Neural cell (in vitro differentiated cells): ENCODE results near the gene B4GALNT4. TPM values are rescaled to one million over a fixed set of nuclear protein-coding genes. Genes with fewer than 3 reads are reported as not detected.

Experiments used
- H2AFZ ChIP-seq: fragments of 200-600, 300-800 bp; sonication (generic), shearing (Covaris generic); 2 replicates; pipeline ENCODE4 v1.6.0; 2014; ENCODE audit warnings: low read depth, mild to moderate bottlenecking, antibody characterized with exemption, low read length, moderate library complexity
- H3F3A ChIP-seq: fragments of 200-600 bp; shearing (Covaris generic); 2 replicates; pipeline ENCODE4 v1.6.1; 2016; ENCODE audit warnings: mild to moderate bottlenecking, moderate library complexity, mixed read lengths, antibody characterized with exemption, low read length; ENCODE audit not compliant: insufficient read depth, poor library complexity, severe bottlenecking
- H3K27ac ChIP-seq: fragments of 200-600, 300-800 bp; sonication (generic), shearing (Covaris generic); 2 replicates; pipeline ENCODE4 v1.5.1; 2014; ENCODE audit warnings: mild to moderate bottlenecking, low read length, moderate library complexity
- H3K27me3 ChIP-seq: fragments of 300-800, 200-600 bp; sonication (generic), shearing (Covaris generic); 2 replicates; pipeline ENCODE4 v1.6.0; 2014; ENCODE audit warnings: mild to moderate bottlenecking, low read depth, low read length, moderate library complexity; ENCODE audit not compliant: insufficient read depth
- H3K36me3 ChIP-seq: fragments of 300-800, 200-600 bp; sonication (generic), shearing (Covaris generic); 2 replicates; pipeline ENCODE4 v1.5.1; 2014; ENCODE audit warnings: mild to moderate bottlenecking, antibody characterized with exemption, low read length, moderate library complexity; ENCODE audit not compliant: insufficient read depth
- H3K4me2 ChIP-seq: fragments of 300-800, 200-600 bp; sonication (generic), shearing (Covaris generic); 2 replicates; pipeline ENCODE4 v1.6.0; 2014; ENCODE audit warnings: mild to moderate bottlenecking, low read length
- H3K4me3 ChIP-seq: fragments of 300-800, 200-600 bp; sonication (generic), shearing (Covaris generic); 2 replicates; pipeline ENCODE4 v1.5.1; 2014; ENCODE audit warnings: mild to moderate bottlenecking, low read length, moderate library complexity
- H3K79me2 ChIP-seq: fragments of 200-600 bp; shearing (Covaris generic); replicated peaks from 2 replicates; pipeline ENCODE4 v1.6.0; 2014; ENCODE audit warnings: mild to moderate bottlenecking, low read length, moderate library complexity; ENCODE audit not compliant: insufficient read depth
- H3K9ac ChIP-seq: fragments of 300-800, 200-600 bp; sonication (generic), shearing (Covaris generic); 2 replicates; pipeline ENCODE4 v1.6.1; 2016; ENCODE audit warnings: mild to moderate bottlenecking, low read length, mixed read lengths
- H3K9me2 ChIP-seq: fragments of 200-600 bp; shearing (Covaris generic); 2 replicates; pipeline ENCODE4 v1.6.1; 2016; ENCODE audit warnings: mild to moderate bottlenecking, low read length, mixed read lengths; ENCODE audit not compliant: insufficient read depth
- H3K9me3 ChIP-seq: fragments of 200-600, 300-800 bp; sonication (generic), shearing (Covaris generic); 2 replicates; pipeline ENCODE4 v1.6.1; 2016; ENCODE audit warnings: mild to moderate bottlenecking, mixed run types, low read length, moderate library complexity, mixed read lengths
- H4K20me1 ChIP-seq: fragments of 200-600 bp; shearing (Covaris generic); 2 replicates; pipeline ENCODE4 v1.6.1; 2016; ENCODE audit warnings: mild to moderate bottlenecking, mixed run types; ENCODE audit not compliant: insufficient read depth
- CTCF ChIP-seq: fragments of 450-650 bp; IDR thresholded peaks from 2 replicates; pipeline ENCODE4 v1.5.1; 2014; ENCODE audit warnings: antibody characterized with exemption, mild to moderate bottlenecking, moderate library complexity; ENCODE audit not compliant: poor library complexity, severe bottlenecking
- EP300 ChIP-seq: fragments of 450-650 bp; conservative IDR thresholded peaks from 2 replicates; pipeline ENCODE4 v1.6.1; 2014; ENCODE audit warnings: antibody characterized with exemption, mild to moderate bottlenecking, moderate library complexity; ENCODE audit not compliant: poor library complexity, severe bottlenecking
- EZH2 ChIP-seq: fragments of 200-600, 300-800 bp; shearing (Covaris generic), sonication (generic); IDR thresholded peaks from 2 replicates; pipeline ENCODE4 v1.6.1; 2014; ENCODE audit warnings: antibody characterized with exemption, low read length, borderline replicate concordance, mild to moderate bottlenecking; ENCODE audit not compliant: insufficient read depth, poor library complexity, severe bottlenecking
- MXI1 ChIP-seq: fragments of 450-650 bp; conservative IDR thresholded peaks from 2 replicates; pipeline ENCODE4 v1.6.1; 2014; ENCODE audit warnings: antibody characterized with exemption, mild to moderate bottlenecking; ENCODE audit not compliant: poor library complexity, severe bottlenecking
- POLR2AphosphoS5 ChIP-seq: IDR thresholded peaks from 2 replicates; pipeline ENCODE4 v1.6.1; 2012
- RAD21 ChIP-seq: fragments of 450-650 bp; conservative IDR thresholded peaks from 2 replicates; pipeline ENCODE4 v1.6.1; 2014; ENCODE audit warnings: antibody characterized with exemption, mild to moderate bottlenecking, moderate library complexity
- REST ChIP-seq: IDR thresholded peaks from 2 replicates; pipeline ENCODE4 v1.6.1; 2012; ENCODE audit warnings: borderline replicate concordance
- SMC3 ChIP-seq: fragments of 450-650 bp; conservative IDR thresholded peaks from 2 replicates; pipeline ENCODE4 v1.6.1; 2014; ENCODE audit warnings: antibody characterized with exemption, mild to moderate bottlenecking, moderate library complexity; ENCODE audit not compliant: poor library complexity
- TAF1 ChIP-seq: IDR thresholded peaks from 2 replicates; pipeline ENCODE4 v1.6.1; 2012; ENCODE audit warnings: low read depth
- polyA plus RNA-seq: library from polyadenylated mRNA; depleted of rRNA; stranded (reverse); fragments of >200 nt; gene quantifications from 2 replicates; pipeline ENCODE4 v1.2.3, GENCODE V29; 2014

B4GALNT4 gene
- polyA plus RNA-seq, 1 donor from 2014 or later = 440 TPM

- Histone ChIP-seq H3K27ac (no peak overlapping the region), H3K9me2 (no peaks in the 10 kb centered on the region), H3F3A (no peaks in the 10 kb centered on the region), H3K4me3 (no peak overlapping the region), H3K4me2 (no peak overlapping the region), H3K9ac (no peak overlapping the region), H3K79me2 (no peaks in the 10 kb centered on the region), H3K9me3 (no peaks in the 10 kb centered on the region), H3K27me3 (no peaks in the 10 kb centered on the region), H3K36me3 (no peaks in the 10 kb centered on the region), H2AFZ (no peak overlapping the region), H4K20me1 (no peaks in the 10 kb centered on the region)
- TF ChIP-seq CTCF (no peak), SMC3 (no peak), REST (no peak), TAF1 (no peak), POLR2AphosphoS5 (no peak), EZH2 (no peak), MXI1 (no peak), EP300 (no peak)
These were observed 42.3 kb upstream of the B4GALNT4 start for GRCh38 chr11:326842-327580.

GRCh38 chr11:327581-327923 lies 41.7 kb upstream of the B4GALNT4 start:
- no peaks in the 10 kb centered on the region for H3K36me3 ChIP-seq
- no peak overlapping the region for H3K27ac ChIP-seq
- TF ChIP-seq CTCF (no peak), POLR2AphosphoS5 (no peak), TAF1 (no peak), SMC3 (no peak), RAD21 (no peak), MXI1 (no peak), EZH2 (no peak), EP300 (no peak), REST (no peak)
- no peaks in the 10 kb centered on the region for H4K20me1 ChIP-seq
- H3K4me2 ChIP-seq = no peak overlapping the region
- no peaks in the 10 kb centered on the region for H3K27me3 ChIP-seq
- no peak overlapping the region for H2AFZ ChIP-seq
- no peaks in the 10 kb centered on the region for H3K9me3 ChIP-seq
- no peaks in the 10 kb centered on the region for H3F3A ChIP-seq
- no peak overlapping the region for H3K9ac ChIP-seq
- H3K79me2 ChIP-seq = no peaks in the 10 kb centered on the region
- H3K4me3 ChIP-seq = no peak overlapping the region
- H3K9me2 ChIP-seq = no peaks in the 10 kb centered on the region
